ENCODE results near the gene CDK5. TPM values are rescaled to one million over a fixed set of nuclear protein-coding genes. Genes with fewer than 3 reads are reported as not detected.

Gene CDK5
- total and polyA plus RNA-seq, 10 of the 15 experiments (the other 5 are each of a cell fraction or from before 2014, with no cell fraction given): 1.5 to 33.4 (median 21.6) TPM

- CTCF ChIA-PET: interaction anchor here (6.0 kb wide), 1 partner anchor 14 kb away, joined by 35 read pairs; no protein-coding TSS in a partner anchor
- Histone ChIP-seq H3K4me3 (no peak overlapping the region), H3K27ac (ENCODE audit: control insufficient read depth, insufficient read depth) (no peak overlapping the region), H2AFZ (ENCODE audit: control insufficient read depth, low read depth, low read length) (no peak overlapping the region), H4K20me1 (ENCODE audit: control insufficient read depth, insufficient read depth) (no peaks in the 10 kb centered on the region), H3K27me3 (replicated peaks in 1 of 2; ENCODE audit: control insufficient read depth in 2 of 2, insufficient read depth in 2 of 2, low read length in 1 of 2) (peaks cover 8 to 10% of the 10 kb centered on the region in 2 experiments; a peak in 3 of 4 replicates), H3K79me2 (ENCODE audit: control insufficient read depth, insufficient read depth, low read length) (no peaks in the 10 kb centered on the region), H3K9me3 (replicated peaks; ENCODE audit: control insufficient read depth, insufficient read depth, low read length) (no peaks in the 10 kb centered on the region), H3K4me1 (ENCODE audit: control insufficient read depth, insufficient read depth, low read length) (peaks cover 2% of the 10 kb centered on the region; the same call in 1 of the 2 replicates), H3K4me2 (ENCODE audit: control insufficient read depth, insufficient read depth) (no peak overlapping the region), H3K9ac (ENCODE audit: control insufficient read depth, insufficient read depth, low read length) (no peak overlapping the region), H3K36me3 (ENCODE audit: control insufficient read depth in 2 of 2, insufficient read depth in 2 of 2, low read length in 1 of 2) (no peaks in the 10 kb centered on the region)
- FAIRE-seq: no peak
- no peak for TF ChIP-seq IRF4 (IDR thresholded peaks at IDR 0.05; ENCODE audit: low read depth, low read length)
- TF ChIP-seq MEF2B (IDR thresholded peaks at IDR 0.05; ENCODE audit: partially characterized antibody, poor library complexity, severe bottlenecking): no peak
- no peak for TF ChIP-seq RUNX3 (IDR thresholded peaks at IDR 0.05; ENCODE audit: low read length)
- no peak for TF ChIP-seq NBN (IDR thresholded peaks at IDR 0.05)
- no peak for TF ChIP-seq MEF2A (IDR thresholded peaks at IDR 0.05; ENCODE audit: insufficient read depth, low read depth, low read length)
- no peak for TF ChIP-seq HDAC6 (IDR thresholded peaks at IDR 0.05; ENCODE audit: unreplicated experiment)
- no peak for TF ChIP-seq KLF5 (IDR thresholded peaks at IDR 0.05; ENCODE audit: partially characterized antibody)
- TF ChIP-seq TCF7 (IDR thresholded peaks at IDR 0.05; ENCODE audit: borderline replicate concordance): no peak
- no peak for TF ChIP-seq JUNB (IDR thresholded peaks at IDR 0.05)
- no peak for ATAC-seq
- intact Hi-C loops (cut with micrococcal nuclease; ENCODE audit: unreplicated experiment) (no loop called here), in situ Hi-C loops (cut with MboI) (no loop called here)
- 32% methylated on average over 10 of the region's 10 CpGs for WGBS (ENCODE audit: insufficient coverage, insufficient replicate concordance, low lambda C conversion rate, missing lambda C conversion rate)
- SMC1A ChIA-PET (ENCODE audit: uncharacterized antibody, unreplicated experiment): no interaction called here
- BruUV-seq (replicated peaks): no TSS peak
- POLR2A ChIA-PET: no interaction called here
- DNase-seq (ENCODE audit: low read depth, low spot score): no peak
- RAD21 ChIA-PET (ENCODE audit: unreplicated experiment): no interaction called here
Observed at GRCh38 chr7:151023232-151023631, 34.5 kb downstream of the CDK5 start.

- ChIA-PET CTCF (interaction anchor here (0.6 to 1.7 kb wide), 2 partner anchors 12 to 87 kb away, joined by 3 to 8 read pairs; no protein-coding TSS in a partner anchor), SMC1A (ENCODE audit: uncharacterized antibody, unreplicated experiment) (no interaction called here), RAD21 (ENCODE audit: unreplicated experiment) (no interaction called here), POLR2A (no interaction called here)
- Histone ChIP-seq H3K27ac (ENCODE audit: control insufficient read depth, insufficient read depth) (no peak overlapping the region), H3K4me1 (ENCODE audit: control insufficient read depth, insufficient read depth, low read length) (peaks cover 2% of the 10 kb centered on the region; the same call in 1 of the 2 replicates), H3K4me3 (no peak overlapping the region), H3K27me3 (replicated peaks in 1 of 2; ENCODE audit: control insufficient read depth in 2 of 2, insufficient read depth in 2 of 2, low read length in 1 of 2) (peaks cover 8 to 10% of the 10 kb centered on the region in 2 experiments; a peak in 3 of 4 replicates), H3K36me3 (ENCODE audit: control insufficient read depth in 2 of 2, insufficient read depth in 2 of 2, low read length in 1 of 2) (no peaks in the 10 kb centered on the region), H4K20me1 (ENCODE audit: control insufficient read depth, insufficient read depth) (no peaks in the 10 kb centered on the region), H3K9ac (ENCODE audit: control insufficient read depth, insufficient read depth, low read length) (no peak overlapping the region), H3K9me3 (replicated peaks; ENCODE audit: control insufficient read depth, insufficient read depth, low read length) (no peaks in the 10 kb centered on the region), H3K4me2 (ENCODE audit: control insufficient read depth, insufficient read depth) (no peak overlapping the region), H2AFZ (ENCODE audit: control insufficient read depth, low read depth, low read length) (no peak overlapping the region), H3K79me2 (ENCODE audit: control insufficient read depth, insufficient read depth, low read length) (no peaks in the 10 kb centered on the region)
- intact Hi-C loops (cut with micrococcal nuclease; ENCODE audit: unreplicated experiment): no loop called here
- ATAC-seq (no peak), DNase-seq (ENCODE audit: low read depth, low spot score) (no peak), FAIRE-seq (no peak)
- BruUV-seq (replicated peaks): no TSS peak
- 43% methylated on average over 5 of the region's 7 CpGs for WGBS (ENCODE audit: insufficient coverage, insufficient replicate concordance, low lambda C conversion rate, missing lambda C conversion rate)
- in situ Hi-C loops (cut with MboI): no loop called here
- TF ChIP-seq GABPA (IDR thresholded peaks at IDR 0.05; ENCODE audit: low read depth) (no peak), WRNIP1 (IDR thresholded peaks at IDR 0.05; ENCODE audit: borderline replicate concordance, low read depth, low read length) (no peak)
- TF ChIP-seq, protein P1, sequence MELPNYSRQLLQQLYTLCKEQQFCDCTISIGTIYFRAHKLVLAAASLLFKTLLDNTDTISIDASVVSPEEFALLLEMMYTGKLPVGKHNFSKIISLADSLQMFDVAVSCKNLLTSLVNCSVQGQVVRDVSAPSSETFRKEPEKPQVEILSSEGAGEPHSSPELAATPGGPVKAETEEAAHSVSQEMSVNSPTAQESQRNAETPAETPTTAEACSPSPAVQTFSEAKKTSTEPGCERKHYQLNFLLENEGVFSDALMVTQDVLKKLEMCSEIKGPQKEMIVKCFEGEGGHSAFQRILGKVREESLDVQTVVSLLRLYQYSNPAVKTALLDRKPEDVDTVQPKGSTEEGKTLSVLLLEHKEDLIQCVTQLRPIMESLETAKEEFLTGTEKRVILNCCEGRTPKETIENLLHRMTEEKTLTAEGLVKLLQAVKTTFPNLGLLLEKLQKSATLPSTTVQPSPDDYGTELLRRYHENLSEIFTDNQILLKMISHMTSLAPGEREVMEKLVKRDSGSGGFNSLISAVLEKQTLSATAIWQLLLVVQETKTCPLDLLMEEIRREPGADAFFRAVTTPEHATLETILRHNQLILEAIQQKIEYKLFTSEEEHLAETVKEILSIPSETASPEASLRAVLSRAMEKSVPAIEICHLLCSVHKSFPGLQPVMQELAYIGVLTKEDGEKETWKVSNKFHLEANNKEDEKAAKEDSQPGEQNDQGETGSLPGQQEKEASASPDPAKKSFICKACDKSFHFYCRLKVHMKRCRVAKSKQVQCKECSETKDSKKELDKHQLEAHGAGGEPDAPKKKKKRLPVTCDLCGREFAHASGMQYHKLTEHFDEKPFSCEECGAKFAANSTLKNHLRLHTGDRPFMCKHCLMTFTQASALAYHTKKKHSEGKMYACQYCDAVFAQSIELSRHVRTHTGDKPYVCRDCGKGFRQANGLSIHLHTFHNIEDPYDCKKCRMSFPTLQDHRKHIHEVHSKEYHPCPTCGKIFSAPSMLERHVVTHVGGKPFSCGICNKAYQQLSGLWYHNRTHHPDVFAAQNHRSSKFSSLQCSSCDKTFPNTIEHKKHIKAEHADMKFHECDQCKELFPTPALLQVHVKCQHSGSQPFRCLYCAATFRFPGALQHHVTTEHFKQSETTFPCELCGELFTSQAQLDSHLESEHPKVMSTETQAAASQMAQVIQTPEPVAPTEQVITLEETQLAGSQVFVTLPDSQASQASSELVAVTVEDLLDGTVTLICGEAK (IDR thresholded peaks at IDR 0.05; ENCODE audit: borderline replicate concordance): no peak
- TF ChIP-seq, protein P2, sequence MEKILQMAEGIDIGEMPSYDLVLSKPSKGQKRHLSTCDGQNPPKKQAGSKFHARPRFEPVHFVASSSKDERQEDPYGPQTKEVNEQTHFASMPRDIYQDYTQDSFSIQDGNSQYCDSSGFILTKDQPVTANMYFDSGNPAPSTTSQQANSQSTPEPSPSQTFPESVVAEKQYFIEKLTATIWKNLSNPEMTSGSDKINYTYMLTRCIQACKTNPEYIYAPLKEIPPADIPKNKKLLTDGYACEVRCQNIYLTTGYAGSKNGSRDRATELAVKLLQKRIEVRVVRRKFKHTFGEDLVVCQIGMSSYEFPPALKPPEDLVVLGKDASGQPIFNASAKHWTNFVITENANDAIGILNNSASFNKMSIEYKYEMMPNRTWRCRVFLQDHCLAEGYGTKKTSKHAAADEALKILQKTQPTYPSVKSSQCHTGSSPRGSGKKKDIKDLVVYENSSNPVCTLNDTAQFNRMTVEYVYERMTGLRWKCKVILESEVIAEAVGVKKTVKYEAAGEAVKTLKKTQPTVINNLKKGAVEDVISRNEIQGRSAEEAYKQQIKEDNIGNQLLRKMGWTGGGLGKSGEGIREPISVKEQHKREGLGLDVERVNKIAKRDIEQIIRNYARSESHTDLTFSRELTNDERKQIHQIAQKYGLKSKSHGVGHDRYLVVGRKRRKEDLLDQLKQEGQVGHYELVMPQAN (conservative IDR thresholded peaks at IDR 0.05): no peak
Observed at GRCh38 chr7:151020231-151020630, 37.5 kb downstream of the CDK5 start.
